ENCODE data around the gene DHTKD1. TPM values are rescaled to one million over a fixed set of nuclear protein-coding genes. Genes with fewer than 3 reads are reported as not detected.
A peak's percentile ranks its signal among the peaks of the same experiment; 100 is the strongest.

The DHTKD1 gene
- 100 to 1,000 TPM in 1 of 2 donors, 10 to 100 TPM in 1; 26.2 to 119 TPM for total RNA-seq
- 10 to 100 TPM; 41.1 to 45.0 TPM for polyA plus RNA-seq

GRCh38 chr10:12068449-12069269, at the start of gene DHTKD1:
TSS of gene DHTKD1 (plus strand) at chr10:12068954. CDS start at chr10:12069034, 80 bp downstream.
- whole genome bisulfite sequencing: 2% methylated on average over 66 of the region's 66 CpGs
- Histone ChIP-seq H3K9me3 (ENCODE audit: control insufficient read depth in 4 of 4, low read length in 3 of 4) (no peaks in the 10 kb centered on the region), H3K9ac (ENCODE audit: low read depth in 1 of 2, low read length in 2 of 2) (peak within 1 kb of the TSS; percentile 60 to 85), H3K36me3 (ENCODE audit: control insufficient read depth in 4 of 4, insufficient read depth in 3 of 4, low read depth in 1 of 4, low read length in 3 of 4) (no peaks in the 10 kb centered on the region), H3K27ac (ENCODE audit: low read depth in 1 of 2, low read length in 2 of 2) (peak within 1 kb of the TSS; percentile 93), H3K27me3 (ENCODE audit: control insufficient read depth in 4 of 4, insufficient read depth in 4 of 4, low read length in 3 of 4) (no peaks in the 10 kb centered on the region), H3K4me1 (ENCODE audit: control insufficient read depth in 4 of 4, insufficient read depth in 4 of 4, low read length in 3 of 4) (peaks cover 0 to 22% (median 16%) of the 10 kb centered on the region in 4 donors), H3K4me3 (ENCODE audit: low read depth in 1 of 3, low read length in 3 of 3) (peak within 1 kb of the TSS; percentile 81 to 100 (median 95))
- peak; percentile 99 for DNase-seq (ENCODE audit: low spot score)
- TF ChIP-seq, protein P1, sequence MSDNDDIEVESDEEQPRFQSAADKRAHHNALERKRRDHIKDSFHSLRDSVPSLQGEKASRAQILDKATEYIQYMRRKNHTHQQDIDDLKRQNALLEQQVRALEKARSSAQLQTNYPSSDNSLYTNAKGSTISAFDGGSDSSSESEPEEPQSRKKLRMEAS (IDR thresholded peaks at IDR 0.05): peak; percentile 81
- peak; percentile 91 for TF ChIP-seq TAF1 (conservative IDR thresholded peaks at IDR 0.05)
- TF ChIP-seq HNF4A (conservative IDR thresholded peaks at IDR 0.05): peak; percentile 48 to 52
- TF ChIP-seq ATF3 (IDR thresholded peaks at IDR 0.05): no peak
- peak; percentile 4 for TF ChIP-seq FOXA1 (IDR thresholded peaks at IDR 0.05)
- peak in 1 of 2 donors; percentile 34 for TF ChIP-seq EGR1 (IDR thresholded peaks at IDR 0.05; ENCODE audit: low read depth in 2 of 2)
- peak; percentile 79 for TF ChIP-seq YY1 (IDR thresholded peaks at IDR 0.05)
- peak; percentile 67 for TF ChIP-seq FOXA2 (IDR thresholded peaks at IDR 0.05)
- peak; percentile 44 for TF ChIP-seq HNF4G (IDR thresholded peaks at IDR 0.05)
- peak; percentile 47 to 83 for TF ChIP-seq GABPA (IDR thresholded peaks at IDR 0.05 in 1 of 2, conservative IDR thresholded peaks at IDR 0.05 in 1 of 2)
- TF ChIP-seq SP1 (IDR thresholded peaks at IDR 0.05): peak; percentile 97
- peak; percentile 48 to 74 for TF ChIP-seq RAD21 (IDR thresholded peaks at IDR 0.05)
- peak in 1 of 2 donors; percentile 51 for TF ChIP-seq JUND (IDR thresholded peaks at IDR 0.05)
- peak; percentile 67 for TF ChIP-seq CTCF (IDR thresholded peaks at IDR 0.05; ENCODE audit: low read depth, low read length, missing input control)
- TF ChIP-seq REST (IDR thresholded peaks at IDR 0.05): peak; percentile 90
- peak; percentile 39 for TF ChIP-seq NR2F2 (IDR thresholded peaks at IDR 0.05)
- peak; percentile 56 for TF ChIP-seq ZBTB33 (IDR thresholded peaks at IDR 0.05)
- peak; percentile 70 to 75 for TF ChIP-seq RXRA (IDR thresholded peaks at IDR 0.05)

All from liver (tissue), 9 donors.